A549 (cell line): ENCODE results near the gene NAA20. TPM values are rescaled to one million over a fixed set of nuclear protein-coding genes. Genes with fewer than 3 reads are reported as not detected.
A peak's percentile ranks its signal among the peaks of the same experiment; 100 is the strongest.

Experiments used
- ATAC-seq, 2 experiments: fragments of 200-7000 bp in 1 of 2; fragments of >200 bp in 1 of 2; cut with Nextera tagmentation in 1 of 2; cut with Tn5 transposase in 1 of 2; 3 replicates each; pipeline versions ENCODE4 v1.8.0 to v1.9.1; 2018 to 2020; ENCODE audit warnings: mild to moderate bottlenecking in 1 of 2, moderate library complexity in 1 of 2
- CTCF ChIA-PET: fragments of 300-600 bp; sonication (Branson Sonifier 250); formaldehyde crosslinking; extraction: SDS; loops from one replicate; lab custom pipeline; 2021; ENCODE audit warnings: antibody characterized with exemption, inconsistent platforms; lab: Yijun Ruan, JAX
- POLR2A ChIA-PET: fragments of 350-600 bp; formaldehyde crosslinking; extraction: SDS; loops from one replicate; lab custom pipeline; 2021; ENCODE audit warnings: antibody characterized with exemption, inconsistent platforms; lab: Yijun Ruan, JAX
- DNase-seq, 2 experiments: peaks; one replicate each; pipeline versions ENCODE4 v3.0.0 to v3.0.0-alpha.2; 2011 to 2016; ENCODE audit warnings: low read depth in 1 of 2, low spot score in 1 of 2
- FAIRE-seq: peaks from 2 replicates; lab custom pipeline; 2011; peaks lifted over from hg19 to GRCh38; lab: Jason Lieb, UNC
- H3K27ac ChIP-seq, 2 experiments: fragments of >200 bp; sonication (Bioruptor Twin); formaldehyde crosslinking; 3 replicates each; pipeline ENCODE4 v1.5.1; 2016 to 2017
- H3K4me1 ChIP-seq: fragments of >200 bp; sonication (Bioruptor Twin); formaldehyde crosslinking; 3 replicates; pipeline ENCODE4 v1.6.1; 2016
- H3K4me2 ChIP-seq: fragments of >200 bp; sonication (Bioruptor Twin); formaldehyde crosslinking; 3 replicates; pipeline ENCODE4 v1.6.1; 2016
- H3K4me3 ChIP-seq: fragments of >200 bp; sonication (Bioruptor Twin); formaldehyde crosslinking; 3 replicates; pipeline ENCODE4 v1.5.1; 2016
- H3K9me3 ChIP-seq: fragments of >200 bp; sonication (Bioruptor Twin); formaldehyde crosslinking; 3 replicates; pipeline ENCODE4 v1.6.1; 2016
- CEBPB ChIP-seq, 2 experiments: fragments of >200 bp in 1 of 2; sonication (Bioruptor Twin) in 1 of 2; formaldehyde crosslinking in 1 of 2; IDR thresholded peaks; 2 replicates each; pipeline ENCODE4 v1.6.1; 2012 to 2016
- EHF ChIP-seq: fragments of 250-450 bp; sonication (Bioruptor Pico); IDR thresholded peaks from 2 replicates; pipeline ENCODE4 v1.5.0; 2020; ENCODE audit warnings: mild to moderate bottlenecking
- EP300 ChIP-seq, 2 experiments: fragments of >200 bp; sonication (Bioruptor Twin); formaldehyde crosslinking; IDR thresholded peaks; 2 replicates in 1 of 2; 3 replicates in 1 of 2; pipeline ENCODE4 v1.6.1; 2016 to 2017
- ESRRA ChIP-seq: fragments of 150-350 bp; IDR thresholded peaks from 2 replicates; pipeline ENCODE4 v1.6.1; 2014; ENCODE audit warnings: mild to moderate bottlenecking, low read length, borderline replicate concordance
- FOSB ChIP-seq: fragments of 250-450 bp; sonication (Bioruptor Pico); IDR thresholded peaks from 2 replicates; pipeline ENCODE4 v1.5.0; 2020; ENCODE audit warnings: mild to moderate bottlenecking, moderate library complexity
- FOXS1 ChIP-seq: fragments of 250-450 bp; sonication (Bioruptor Pico); IDR thresholded peaks from 2 replicates; pipeline ENCODE4 v1.5.0; 2020; ENCODE audit warnings: mild to moderate bottlenecking, moderate library complexity
- HEYL ChIP-seq: fragments of 250-450 bp; sonication (Bioruptor Pico); IDR thresholded peaks from 2 replicates; pipeline ENCODE4 v1.8.0; 2021; ENCODE audit warnings: mild to moderate bottlenecking, moderate library complexity
- HOXA7 ChIP-seq: fragments of 250-450 bp; sonication (Bioruptor Pico); IDR thresholded peaks from 2 replicates; pipeline ENCODE4 v1.5.0; 2020; ENCODE audit warnings: mild to moderate bottlenecking, moderate library complexity
- HOXB13 ChIP-seq: fragments of 250-450 bp; sonication (Bioruptor Pico); IDR thresholded peaks from 2 replicates; pipeline ENCODE4 v1.5.0; 2020; ENCODE audit warnings: low read depth, mild to moderate bottlenecking, moderate library complexity
- JUN ChIP-seq, 2 experiments: fragments of >200 bp; sonication (Bioruptor Twin); formaldehyde crosslinking; IDR thresholded peaks; 2 replicates in 1 of 2; 3 replicates in 1 of 2; pipeline ENCODE4 v1.6.1; 2016 to 2017
- JUNB ChIP-seq: fragments of >200 bp; sonication (Bioruptor Twin); formaldehyde crosslinking; IDR thresholded peaks from 2 replicates; pipeline ENCODE4 v1.6.1; 2016
- KDM1A ChIP-seq: fragments of 200-600 bp; sonication (generic); IDR thresholded peaks from 2 replicates; pipeline ENCODE4 v1.6.1; 2016; ENCODE audit warnings: low read depth, mild to moderate bottlenecking
- MAFK ChIP-seq: fragments of 450-650 bp; IDR thresholded peaks from 2 replicates; pipeline ENCODE4 v1.6.1; 2014; ENCODE audit not compliant: partially characterized antibody
- MAX ChIP-seq: IDR thresholded peaks from 2 replicates; pipeline ENCODE4 v1.6.1; 2012
- MAZ ChIP-seq: fragments of 150-350 bp; IDR thresholded peaks from 2 replicates; pipeline ENCODE4 v1.6.1; 2014; ENCODE audit warnings: antibody characterized with exemption, low read depth, low read length, borderline replicate concordance
- NPAS2 ChIP-seq: fragments of 250-450 bp; sonication (Bioruptor Pico); IDR thresholded peaks from 2 replicates; pipeline ENCODE4 v1.8.0; 2022; ENCODE audit warnings: mild to moderate bottlenecking, moderate library complexity, borderline replicate concordance
- PBX3 ChIP-seq: IDR thresholded peaks from 2 replicates; pipeline ENCODE4 v1.6.1; 2012
- PHF8 ChIP-seq: fragments of 200-600 bp; sonication (generic); IDR thresholded peaks from 2 replicates; pipeline ENCODE4 v1.6.1; 2016; ENCODE audit warnings: low read depth, mild to moderate bottlenecking, antibody characterized with exemption, moderate library complexity, borderline replicate concordance
- POLR2A ChIP-seq: IDR thresholded peaks from 2 replicates; pipeline ENCODE4 v1.6.1; 2012; ENCODE audit warnings: mild to moderate bottlenecking, low read length
- POLR2AphosphoS2 ChIP-seq: conservative IDR thresholded peaks from 2 replicates; pipeline ENCODE4 v1.6.1; 2012; ENCODE audit warnings: low read length, improper control_type of control experiment, inconsistent platforms
- RNF2 ChIP-seq: fragments of 200-600 bp; sonication (generic); IDR thresholded peaks from 2 replicates; pipeline ENCODE4 v1.6.1; 2016; ENCODE audit warnings: low read depth, mild to moderate bottlenecking, antibody characterized with exemption, moderate library complexity, borderline replicate concordance
- SMC3 ChIP-seq: fragments of >200 bp; sonication (Bioruptor Twin); formaldehyde crosslinking; IDR thresholded peaks from 3 replicates; pipeline ENCODE4 v1.6.1; 2018; ENCODE audit warnings: inconsistent platforms
- SREBF2 ChIP-seq: fragments of 450-650 bp; IDR thresholded peaks from 2 replicates; pipeline ENCODE4 v1.6.1; 2014; ENCODE audit warnings: mild to moderate bottlenecking, moderate library complexity
- TFCP2L1 ChIP-seq: fragments of 250-450 bp; sonication (Bioruptor Pico); IDR thresholded peaks from 2 replicates; pipeline ENCODE4 v1.5.0; 2021; ENCODE audit warnings: mild to moderate bottlenecking
- ZFP36 ChIP-seq: fragments of 450-650 bp; IDR thresholded peaks from 2 replicates; pipeline ENCODE4 v1.6.1; 2014; ENCODE audit warnings: borderline replicate concordance; ENCODE audit not compliant: partially characterized antibody
- WGBS: methylation state at CpG from one replicate; pipeline ENCODE4 v1.1.6; 2017; ENCODE audit errors: missing lambda C conversion rate; 5-methylcytosine and 5-hydroxymethylcytosine counted together
- polyA plus RNA-seq, 4 experiments: library from polyadenylated mRNA; depleted of rRNA in 3 of 4; stranded (reverse); fragments of >200 nt; fragmentation: RNase III in 1 of 4; extraction: RNeasy Plus Mini Kit Qiagen cat#74134 plus additional on column Dnase treatment in 1 of 4; gene quantifications; 2 replicates in 3 of 4; 3 replicates in 1 of 4; pipeline ENCODE4 v1.2.3, GENCODE V29; 2011 to 2017
- TF ChIP-seq, protein P1 (sequence below): fragments of 150-350 bp; IDR thresholded peaks from 2 replicates; pipeline ENCODE4 v1.6.1; 2014; ENCODE audit warnings: low read depth, mild to moderate bottlenecking, low read length
- TF ChIP-seq, protein P2 (sequence below): fragments of >200 bp; sonication (Bioruptor Twin); formaldehyde crosslinking; IDR thresholded peaks from 2 replicates; pipeline ENCODE4 v1.6.1; 2016
- TF ChIP-seq, protein P3 (sequence below): fragments of 250-450 bp; sonication (Bioruptor Pico); IDR thresholded peaks from 2 replicates; pipeline ENCODE4 v1.5.0; 2021; ENCODE audit warnings: mild to moderate bottlenecking, moderate library complexity, borderline replicate concordance

Gene NAA20
- polyA plus RNA-seq, 2 of the 4 experiments (the other 2 are of a cell fraction) = 175 to 219 TPM

DNA sequence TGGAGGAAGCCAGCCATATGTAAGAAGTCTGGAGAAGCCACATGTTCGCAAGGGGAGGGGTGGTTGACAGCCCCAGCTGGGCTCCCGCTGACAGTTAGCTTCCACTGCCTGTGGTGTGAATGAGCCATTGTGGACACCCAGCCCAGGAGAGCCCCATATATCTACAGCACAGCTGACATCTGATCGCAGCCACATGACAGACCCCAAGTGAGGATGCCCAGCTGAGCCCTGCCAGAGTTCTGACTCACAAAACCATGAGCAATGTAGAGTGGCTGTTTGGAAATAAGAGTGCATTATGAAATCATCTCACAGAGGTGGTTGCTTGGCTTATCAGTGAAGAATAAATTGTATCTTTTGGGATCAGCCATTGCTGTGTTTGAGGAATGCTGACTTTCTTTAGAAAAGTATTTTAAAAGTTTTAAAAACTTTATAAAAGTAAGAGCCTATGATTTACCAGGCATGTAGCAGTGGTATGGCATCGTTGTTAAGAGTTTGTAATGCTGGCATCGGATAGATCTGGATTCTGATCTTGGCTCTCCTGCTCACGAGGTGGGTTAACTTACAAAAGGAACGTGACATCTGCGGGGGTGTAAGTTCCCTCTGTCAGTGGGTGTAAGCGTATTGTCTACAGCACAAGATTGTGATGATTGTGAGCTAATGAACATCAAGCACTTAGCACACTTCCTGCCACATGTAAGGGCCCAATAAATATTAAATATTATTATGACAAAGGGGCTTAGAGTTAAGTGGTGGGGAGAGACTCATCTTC lies 59.3 kb downstream of the NAA20 start:
- Histone ChIP-seq H3K4me3 (no peak overlapping the region), H3K4me1 (0 out of 3 replicates have a peak, but pooled peaks cover 4% of the 10 kb centered on the region)
- FAIRE-seq (peak; percentile 36), DNase-seq (no peak)
- WGBS = 54% methylated on average over 9 of the region's 9 CpGs
- TF ChIP-seq TFCP2L1 = no peak
- TF ChIP-seq PHF8 = no peak
- TF ChIP-seq HOXA7 (CRISPR knock-in tag) = no peak
- TF ChIP-seq EP300 (IDR thresholded peaks at IDR 0.05) = no peak
- TF ChIP-seq ZFP36 = no peak
- no peak for TF ChIP-seq EHF (CRISPR knock-in tag)
- 0 out of 4 replicates have a peak, but pooled peaks of 1 of the 2 experiments have one; percentile 13 for TF ChIP-seq CEBPB (IDR thresholded peaks at IDR 0.05)
- no peak for TF ChIP-seq FOSB
- no peak for TF ChIP-seq MAFK
- TF ChIP-seq, protein P1, sequence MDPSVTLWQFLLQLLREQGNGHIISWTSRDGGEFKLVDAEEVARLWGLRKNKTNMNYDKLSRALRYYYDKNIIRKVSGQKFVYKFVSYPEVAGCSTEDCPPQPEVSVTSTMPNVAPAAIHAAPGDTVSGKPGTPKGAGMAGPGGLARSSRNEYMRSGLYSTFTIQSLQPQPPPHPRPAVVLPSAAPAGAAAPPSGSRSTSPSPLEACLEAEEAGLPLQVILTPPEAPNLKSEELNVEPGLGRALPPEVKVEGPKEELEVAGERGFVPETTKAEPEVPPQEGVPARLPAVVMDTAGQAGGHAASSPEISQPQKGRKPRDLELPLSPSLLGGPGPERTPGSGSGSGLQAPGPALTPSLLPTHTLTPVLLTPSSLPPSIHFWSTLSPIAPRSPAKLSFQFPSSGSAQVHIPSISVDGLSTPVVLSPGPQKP = no peak
- no peak for TF ChIP-seq SMC3
- no peak for TF ChIP-seq MAZ
- no peak for TF ChIP-seq POLR2AphosphoS2
- TF ChIP-seq JUNB = no peak
- TF ChIP-seq, protein P2, sequence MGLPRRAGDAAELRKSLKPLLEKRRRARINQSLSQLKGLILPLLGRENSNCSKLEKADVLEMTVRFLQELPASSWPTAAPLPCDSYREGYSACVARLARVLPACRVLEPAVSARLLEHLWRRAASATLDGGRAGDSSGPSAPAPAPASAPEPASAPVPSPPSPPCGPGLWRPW = peak; percentile 21; the same call in 1 of the 2 replicates
- TF ChIP-seq RNF2 = no peak
- TF ChIP-seq, all 56 proteins: peak for 2
- peak; percentile 53 to 65; a peak in 5 of 6 replicates for ATAC-seq
- H3K27ac ChIP-seq = no peak overlapping the region
- H3K4me2 ChIP-seq = no peak overlapping the region
- no peaks in the 10 kb centered on the region for H3K9me3 ChIP-seq
- POLR2A ChIA-PET = no interaction called here
- CTCF ChIA-PET = interaction anchor here (0.6 to 5.3 kb wide), 3 partner anchors 8 to 727 kb away, joined by 3 to 35 read pairs (median 3); no protein-coding TSS in a partner anchor

DNA sequence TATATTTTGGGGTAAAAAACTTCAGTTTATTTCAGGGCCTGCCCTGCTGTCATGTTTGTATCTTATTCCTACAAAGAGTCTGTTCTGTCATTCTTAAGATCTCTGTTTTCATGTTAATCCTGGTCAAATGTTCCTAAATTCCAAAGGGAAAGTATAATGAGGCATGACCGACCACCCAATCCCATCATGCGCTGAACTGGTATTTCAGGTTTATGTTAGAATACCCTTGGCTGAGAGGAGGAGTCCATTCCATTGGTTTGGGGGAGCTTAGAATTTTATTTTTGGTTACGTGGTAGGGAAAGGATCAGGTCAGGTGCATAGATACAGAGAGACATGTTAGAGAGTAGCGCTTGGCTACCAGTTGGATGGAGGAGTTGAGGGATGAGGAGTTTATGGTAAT lies 60.9 kb downstream of the NAA20 start:
- FAIRE-seq = peak; percentile 23
- POLR2A ChIA-PET = no interaction called here

GRCh38 chr20:20079102-20079784 lies 62.1 kb downstream of the NAA20 start:
- Histone ChIP-seq H3K27ac (no peak overlapping the region), H3K4me3 (no peak overlapping the region), H3K4me2 (0 out of 3 replicates have a peak overlapping the region, but pooled peaks have one; percentile 1), H3K9me3 (no peaks in the 10 kb centered on the region), H3K4me1 (no peaks in the 10 kb centered on the region)
- ChIA-PET CTCF (interaction anchor here (0.6 to 2.0 kb wide), 2 partner anchors 158 to 746 kb away, joined by 3 to 6 read pairs; no protein-coding TSS in a partner anchor), POLR2A (no interaction called here)
- ATAC-seq = no peak
- WGBS = 30% methylated on average over 5 of the region's 5 CpGs
- no peak for DNase-seq
- FAIRE-seq = peak; percentile 88
- TF ChIP-seq HEYL (CRISPR knock-in tag) = no peak
- no peak for TF ChIP-seq JUNB
- TF ChIP-seq JUN (IDR thresholded peaks at IDR 0.05) = no peak
- no peak for TF ChIP-seq EHF (CRISPR knock-in tag)
- TF ChIP-seq NPAS2 (CRISPR knock-in tag) = no peak
- no peak for TF ChIP-seq KDM1A
- no peak for TF ChIP-seq SREBF2
- no peak for TF ChIP-seq MAFK
- no peak for TF ChIP-seq RNF2
- no peak for TF ChIP-seq POLR2A
- TF ChIP-seq, protein P3, sequence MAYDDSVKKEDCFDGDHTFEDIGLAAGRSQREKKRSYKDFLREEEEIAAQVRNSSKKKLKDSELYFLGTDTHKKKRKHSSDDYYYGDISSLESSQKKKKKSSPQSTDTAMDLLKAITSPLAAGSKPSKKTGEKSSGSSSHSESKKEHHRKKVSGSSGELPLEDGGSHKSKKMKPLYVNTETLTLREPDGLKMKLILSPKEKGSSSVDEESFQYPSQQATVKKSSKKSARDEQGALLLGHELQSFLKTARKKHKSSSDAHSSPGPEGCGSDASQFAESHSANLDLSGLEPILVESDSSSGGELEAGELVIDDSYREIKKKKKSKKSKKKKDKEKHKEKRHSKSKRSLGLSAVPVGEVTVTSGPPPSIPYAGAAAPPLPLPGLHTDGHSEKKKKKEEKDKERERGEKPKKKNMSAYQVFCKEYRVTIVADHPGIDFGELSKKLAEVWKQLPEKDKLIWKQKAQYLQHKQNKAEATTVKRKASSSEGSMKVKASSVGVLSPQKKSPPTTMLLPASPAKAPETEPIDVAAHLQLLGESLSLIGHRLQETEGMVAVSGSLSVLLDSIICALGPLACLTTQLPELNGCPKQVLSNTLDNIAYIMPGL = no peak
- no peak for TF ChIP-seq ZFP36
- no peak for TF ChIP-seq HOXB13 (CRISPR knock-in tag)
- no peak for TF ChIP-seq SMC3
- TF ChIP-seq PBX3 = no peak
- TF ChIP-seq MAX = no peak
- no peak for TF ChIP-seq ESRRA

More for the DNA sequence above, 60.9 kb downstream of the NAA20 start:
- Histone ChIP-seq H3K27ac (no peak overlapping the region), H3K4me2 (no peak overlapping the region), H3K4me1 (0 out of 3 replicates have a peak, but pooled peaks cover 4% of the 10 kb centered on the region), H3K9me3 (no peaks in the 10 kb centered on the region), H3K4me3 (no peak overlapping the region)
- DNase-seq (no peak), ATAC-seq (no peak)
- CTCF ChIA-PET = interaction anchor here (2.0 kb wide), 1 partner anchor 159 kb away, joined by 6 read pairs; no protein-coding TSS in a partner anchor
- 85% methylated on average over 4 of the region's 4 CpGs for WGBS
- no peak for TF ChIP-seq FOXS1
- TF ChIP-seq FOSB = no peak
- TF ChIP-seq NPAS2 (CRISPR knock-in tag) = no peak
